ENCODE data around the gene STAT6.

Gene STAT6

DNA sequence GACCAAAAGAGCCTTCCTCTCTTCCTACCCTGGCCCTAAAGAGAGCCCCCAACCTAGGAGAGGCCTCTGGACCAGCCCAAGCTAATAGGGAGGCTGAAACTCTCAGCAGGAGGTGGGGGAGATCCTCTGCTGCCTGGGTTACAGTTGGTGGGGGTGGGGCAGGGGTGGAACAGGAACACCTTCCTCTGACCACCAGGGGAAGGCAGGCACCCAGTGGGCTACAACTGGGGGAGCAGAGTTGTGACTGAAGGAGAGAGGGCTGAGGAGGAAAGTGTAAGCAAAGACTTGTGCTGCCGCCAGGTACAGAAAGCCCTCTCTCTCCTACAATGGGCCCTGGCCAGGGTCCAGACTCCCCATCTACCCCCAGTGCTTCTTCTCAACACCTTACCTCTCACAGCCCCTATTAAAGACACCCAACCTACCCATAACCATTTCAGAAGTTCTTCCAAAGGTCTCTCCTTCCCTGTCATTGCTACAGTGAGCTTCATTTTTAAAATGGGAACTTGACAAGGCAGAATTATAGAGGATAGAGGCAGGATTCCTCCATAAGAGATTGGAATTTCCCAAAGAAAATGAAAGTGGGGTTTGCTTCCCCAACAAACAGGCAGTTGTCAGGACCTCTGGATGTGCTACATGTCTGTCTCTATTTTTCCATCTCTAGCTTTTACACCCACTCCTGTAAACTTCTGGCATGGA is 62.6 kb downstream of the STAT6 start:
- TF ChIP-seq GATA3 (IDR thresholded peaks at IDR 0.05; ENCODE audit: low read depth, low read length) (no peak), GATA2 (IDR thresholded peaks at IDR 0.05; ENCODE audit: low read depth, low read length) (no peak)

DNA sequence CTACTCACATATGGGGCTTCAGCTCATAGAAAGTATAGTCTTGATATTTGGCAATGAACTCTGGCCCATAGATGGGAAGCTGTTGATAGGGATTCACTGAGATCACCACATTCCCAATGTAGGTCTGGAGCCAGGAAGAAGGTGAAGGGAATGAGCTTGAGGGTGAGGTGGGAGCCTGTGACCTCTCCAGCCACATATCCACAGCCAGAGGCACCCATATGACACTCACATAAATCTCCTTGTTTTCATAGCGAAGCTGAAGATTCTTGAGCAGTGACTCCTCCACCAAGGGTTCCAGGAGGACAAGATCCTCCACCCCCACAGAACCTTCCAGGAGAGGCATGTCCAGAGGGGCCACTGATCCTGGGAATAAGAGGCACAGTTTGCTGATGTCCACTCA is 63.2 kb downstream of the STAT6 start:
- TF ChIP-seq GATA3 (IDR thresholded peaks at IDR 0.05; ENCODE audit: low read depth, low read length) (no peak), GATA2 (IDR thresholded peaks at IDR 0.05; ENCODE audit: low read depth, low read length) (no peak)

DNA sequence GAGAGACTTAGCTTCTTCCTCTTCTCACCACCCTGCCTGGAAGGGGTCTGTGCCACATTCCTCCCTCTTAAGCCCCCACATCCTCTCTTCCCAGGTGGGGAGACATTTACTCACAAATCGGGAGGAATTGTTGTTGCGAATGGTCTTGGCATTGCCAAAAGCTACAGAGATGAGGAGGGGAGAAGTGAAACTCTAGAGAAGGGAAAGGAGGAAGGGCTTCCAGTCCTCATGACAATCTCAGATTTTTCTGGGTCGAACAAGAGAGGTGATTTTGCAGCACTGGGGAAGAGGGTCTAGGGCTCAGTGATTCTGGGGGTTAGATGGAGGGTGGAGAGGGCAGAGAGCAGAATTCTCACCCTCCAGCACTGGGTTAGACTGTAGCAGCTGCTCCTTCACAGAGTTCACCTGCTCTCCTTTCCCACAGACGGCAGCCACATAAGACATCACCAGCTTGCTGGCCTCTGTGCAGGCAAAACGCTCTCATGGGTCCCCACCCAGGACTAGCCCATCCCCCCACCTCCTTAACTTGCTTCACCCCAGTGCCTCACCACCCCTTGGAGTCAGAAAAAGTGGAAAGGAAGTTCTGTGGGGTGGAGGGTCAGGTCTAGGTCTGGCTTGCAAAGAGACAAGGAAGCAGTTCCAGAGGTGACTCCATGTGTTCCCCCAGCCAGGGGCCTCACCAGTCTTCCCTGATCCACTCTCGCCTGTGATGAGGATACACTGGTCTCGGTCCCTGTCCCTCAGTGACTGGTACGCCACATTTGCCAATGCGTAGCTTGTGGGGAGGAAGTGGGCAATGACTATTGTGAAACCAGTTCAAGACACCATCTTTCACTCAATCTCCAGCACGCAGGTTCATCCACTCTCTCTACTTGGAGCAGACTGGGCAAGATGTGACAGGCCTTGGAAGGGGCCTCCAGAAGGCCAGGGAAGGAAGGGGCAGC is 63.9 kb downstream of the STAT6 start:
- no peak for TF ChIP-seq GATA3 (IDR thresholded peaks at IDR 0.05; ENCODE audit: low read depth, low read length)
- no peak for TF ChIP-seq GATA2 (IDR thresholded peaks at IDR 0.05; ENCODE audit: low read depth, low read length)

DNA sequence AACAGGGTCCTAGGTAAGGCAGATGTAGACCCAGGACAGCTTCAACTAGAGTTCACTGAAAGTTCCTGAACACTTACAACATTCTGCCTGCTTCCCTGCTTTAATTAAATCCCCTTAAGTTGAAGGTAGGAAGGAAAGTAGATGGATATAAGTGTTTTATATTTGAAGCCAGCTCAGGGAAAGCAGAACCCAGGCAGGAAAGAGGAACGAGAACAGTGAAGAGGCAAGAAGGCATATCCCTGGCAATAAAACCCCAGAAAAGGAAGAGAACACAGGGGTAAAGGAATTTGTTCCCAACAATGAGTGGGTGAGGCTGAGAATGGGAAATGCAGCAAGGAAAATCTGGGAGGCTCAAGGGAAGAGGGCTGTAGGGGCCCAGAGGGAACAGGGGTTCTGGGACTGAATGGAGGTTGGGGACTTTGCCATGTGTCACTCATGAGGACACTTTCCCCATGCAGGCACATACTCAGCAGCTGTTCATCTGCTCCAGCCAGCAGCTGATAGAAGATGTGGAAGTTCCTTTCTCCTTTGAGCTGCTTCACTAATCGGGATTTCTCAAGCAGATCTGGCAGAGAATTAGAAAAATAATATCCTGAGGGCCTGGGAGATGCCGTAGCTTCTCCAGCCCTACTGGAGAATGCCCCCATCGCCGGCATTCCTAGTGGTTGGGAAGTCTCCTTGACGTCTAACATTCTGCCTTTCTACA is 64.9 kb downstream of the STAT6 start:
- TF ChIP-seq GATA2 (IDR thresholded peaks at IDR 0.05; ENCODE audit: low read depth, low read length) (no peak), GATA3 (IDR thresholded peaks at IDR 0.05; ENCODE audit: low read depth, low read length) (no peak)

Measured in SH-SY5Y (cell line).